CD4-positive, alpha-beta T cell treated with Interleukin-2 at 100 ng/mL for 4 hours (primary cell): ENCODE data around the gene ZNF750.
"Not testable (repeated sequence)": the region's sequence is repeated elsewhere in the genome, so short reads cannot be mapped to it uniquely, and the experiment has no call there.

Experiments
- DNase-seq: peaks from one replicate; pipeline ENCODE4 v3.0.0-alpha.2; 2020; ENCODE audit warnings: low spot score

Gene ZNF750

DNA sequence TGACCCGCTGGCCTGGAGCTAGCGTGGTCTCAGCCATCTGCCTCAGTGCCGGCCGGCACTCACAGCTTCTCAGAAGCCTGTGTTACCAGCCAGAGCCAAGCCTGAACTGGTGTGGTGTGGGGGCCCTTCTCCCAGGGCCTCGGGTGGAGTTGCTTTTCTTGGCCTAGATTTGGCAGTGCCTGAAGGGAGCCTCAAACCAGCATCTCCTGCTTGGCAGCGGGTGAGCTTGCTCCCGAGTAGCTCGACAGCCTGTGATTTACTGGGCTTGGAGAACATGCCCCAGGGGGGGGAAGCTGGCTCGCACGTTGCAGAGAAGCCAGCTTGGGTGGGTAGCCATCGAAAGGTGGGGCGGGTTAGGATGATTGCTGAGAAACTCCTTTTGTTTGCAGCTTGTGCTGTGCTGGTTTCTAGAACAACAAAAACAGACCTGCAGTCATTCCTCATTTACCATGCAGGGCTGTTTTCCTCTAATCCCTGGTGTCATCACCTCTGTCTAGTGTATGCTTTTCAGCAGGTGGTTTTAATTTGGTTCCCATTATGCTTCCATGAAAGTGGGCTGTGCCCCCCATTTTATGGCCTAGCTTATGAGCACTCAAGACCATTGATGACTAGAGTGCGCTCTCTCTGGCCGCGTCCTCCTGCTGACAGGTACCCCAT lies 45.7 kb downstream of the ZNF750 start:
- DNase-seq: no peak

- no peak for DNase-seq
Observed at GRCh38 chr17:82791532-82791931, 48.3 kb downstream of the ZNF750 start.

- no peak for DNase-seq
Observed at GRCh38 chr17:82790391-82790790, 49.4 kb downstream of the ZNF750 start.

- no peak for DNase-seq
Observed at GRCh38 chr17:82789806-82790205, 50.0 kb downstream of the ZNF750 start.

GRCh38 chr17:82789051-82789592 lies 50.7 kb downstream of the ZNF750 start:
- DNase-seq: no peak

DNA sequence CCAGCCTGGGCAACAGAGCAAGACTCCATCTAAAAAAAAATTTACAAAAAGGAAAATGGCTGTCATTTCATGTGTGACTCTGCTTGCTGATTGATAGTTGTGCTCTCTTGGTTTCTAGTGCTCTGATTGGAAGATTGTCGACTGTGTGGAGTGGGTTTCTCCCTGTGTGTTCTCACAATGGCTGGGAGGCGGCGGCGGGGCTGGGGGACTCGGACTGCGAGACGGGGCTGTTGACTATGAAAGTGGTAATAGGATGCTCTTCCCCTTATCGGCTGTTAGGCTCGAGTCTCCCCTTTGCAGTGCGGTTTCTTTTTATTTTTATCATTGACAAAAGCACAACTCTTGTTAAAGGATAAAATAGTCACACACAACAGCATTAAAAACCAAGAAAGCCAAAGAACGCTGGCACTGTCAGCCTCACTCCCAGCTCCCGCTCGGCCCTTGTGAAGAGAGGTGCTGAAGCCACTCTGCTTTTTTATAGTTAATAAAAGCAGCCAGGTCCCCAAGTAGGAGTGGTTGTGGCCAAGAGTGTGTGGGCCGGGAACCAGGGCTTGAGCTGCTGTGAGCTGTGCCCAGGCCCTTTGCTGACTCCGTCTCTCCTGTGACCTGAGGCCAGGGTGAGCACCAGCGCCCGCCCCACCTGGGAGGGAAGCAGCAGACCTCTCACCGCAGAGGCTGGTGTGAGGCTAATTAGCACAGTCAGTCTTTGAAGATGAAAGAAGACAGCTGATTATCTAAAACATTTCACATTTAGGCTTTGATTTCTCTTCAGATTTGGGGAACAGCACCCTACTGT lies 51.4 kb downstream of the ZNF750 start:
- DNase-seq: no peak

GRCh38 chr17:82787081-82787848 lies 52.6 kb downstream of the ZNF750 start:
- DNase-seq: no peak

DNA sequence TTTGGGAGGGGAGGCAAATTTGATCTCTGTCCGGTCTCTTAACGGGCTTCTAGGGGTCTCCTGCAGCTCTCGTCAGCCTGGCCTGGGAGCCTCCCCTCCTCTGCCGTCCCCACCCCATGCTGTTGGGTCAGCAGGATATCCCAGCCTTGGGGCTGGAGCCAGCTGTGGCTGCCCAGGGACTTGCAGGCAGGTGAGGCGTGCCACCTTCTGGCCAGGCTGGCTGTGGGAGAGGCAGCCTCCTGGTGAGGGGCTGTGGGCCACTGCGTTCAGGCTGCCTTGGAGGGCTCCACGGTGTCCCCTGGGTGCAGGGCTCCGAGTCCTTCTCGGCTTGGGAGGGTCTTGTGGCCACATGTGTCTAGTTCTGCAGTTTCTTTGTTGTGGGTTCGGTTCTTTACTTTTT lies 53.4 kb downstream of the ZNF750 start:
- no peak for DNase-seq

- not testable (repeated sequence) for DNase-seq
Observed at GRCh38 chr17:82785581-82785980, 54.2 kb downstream of the ZNF750 start.

- no peak for DNase-seq
Observed at GRCh38 chr17:82783498-82783897, 56.3 kb downstream of the ZNF750 start.

- no peak for DNase-seq
Observed at GRCh38 chr17:82782657-82783207, 57.1 kb downstream of the ZNF750 start.

GRCh38 chr17:82781894-82782274 lies 57.9 kb downstream of the ZNF750 start:
- peak; percentile 86 for DNase-seq

- DNase-seq: no peak
Observed at GRCh38 chr17:82780971-82781893, 58.6 kb downstream of the ZNF750 start.

- DNase-seq: no peak
Observed at GRCh38 chr17:82780195-82780594, 59.6 kb downstream of the ZNF750 start.

DNA sequence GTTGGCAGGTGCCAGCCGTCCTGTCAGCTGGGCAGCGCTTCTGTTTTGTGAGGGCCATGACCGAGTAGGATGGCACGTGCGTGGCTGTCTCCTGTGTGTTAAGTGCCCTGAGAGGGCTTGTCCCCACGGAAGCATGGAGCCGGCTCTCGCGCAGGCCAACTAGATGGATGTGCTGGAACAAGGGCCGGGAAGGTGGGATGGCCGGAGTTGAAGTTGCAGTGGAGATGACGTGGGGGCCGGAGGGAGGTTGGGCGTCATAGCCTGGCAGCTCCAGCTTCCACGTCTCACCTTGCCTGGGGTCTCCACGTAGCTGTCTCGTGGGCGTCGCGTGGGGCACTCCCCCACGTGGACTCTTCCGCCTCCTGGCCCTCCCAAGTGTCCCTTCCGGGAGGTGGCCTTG lies 60.3 kb downstream of the ZNF750 start:
- no peak for DNase-seq
